Karpas-422 (cell line): ENCODE measurements around the gene NCKAP5. TPM values are rescaled to one million over a fixed set of nuclear protein-coding genes. Genes with fewer than 3 reads are reported as not detected.
"Not testable (repeated sequence)": the region's sequence is repeated elsewhere in the genome, so short reads cannot be mapped to it uniquely, and the experiment has no call there.

Source experiments
- DNase-seq: peaks from one replicate; pipeline ENCODE4 v3.0.0-alpha.2; 2015
- H2AFZ ChIP-seq: fragments of 200-600 bp; sonication (generic); 2 replicates; pipeline ENCODE4 v1.6.1; 2014; ENCODE audit warnings: antibody characterized with exemption, low read length, mixed read lengths
- H3K27ac ChIP-seq: fragments of 200-600 bp; sonication (generic); 2 replicates; pipeline ENCODE4 v1.5.1; 2014; ENCODE audit warnings: mild to moderate bottlenecking, low read length, moderate library complexity
- H3K27me3 ChIP-seq: fragments of 200-600 bp; sonication (generic); 2 replicates; pipeline ENCODE4 v1.6.1; 2014; ENCODE audit warnings: low read length, mixed read lengths
- H3K36me3 ChIP-seq: fragments of 200-600 bp; sonication (generic); 2 replicates; pipeline ENCODE4 v1.6.1; 2014; ENCODE audit warnings: low read length, mixed read lengths; ENCODE audit not compliant: insufficient read depth
- H3K4me1 ChIP-seq: fragments of 200-600 bp; sonication (generic); 2 replicates; pipeline ENCODE4 v1.6.1; 2014; ENCODE audit warnings: mild to moderate bottlenecking, low read length, mixed read lengths
- H3K4me2 ChIP-seq: fragments of 200-600 bp; sonication (generic); 2 replicates; pipeline ENCODE4 v1.6.1; 2014; ENCODE audit warnings: low read length, low read depth, mild to moderate bottlenecking; ENCODE audit not compliant: poor library complexity, severe bottlenecking
- H3K4me3 ChIP-seq: fragments of 200-600 bp; sonication (generic); 2 replicates; pipeline ENCODE4 v1.5.1; 2014; ENCODE audit warnings: mild to moderate bottlenecking, antibody characterized with exemption, low read length, mixed read lengths
- H3K79me2 ChIP-seq: fragments of 200-600 bp; sonication (generic); 2 replicates; pipeline ENCODE4 v1.6.1; 2014; ENCODE audit warnings: mild to moderate bottlenecking, low read length, mixed read lengths
- H3K9ac ChIP-seq: fragments of 200-600 bp; sonication (generic); 2 replicates; pipeline ENCODE4 v1.6.0; 2014; ENCODE audit warnings: low read length
- H3K9me2 ChIP-seq: fragments of 200-600 bp; sonication (generic), shearing (Covaris generic); replicated peaks from 2 replicates; pipeline ENCODE4 v1.6.0; 2014; ENCODE audit warnings: mild to moderate bottlenecking, low read length, moderate library complexity; ENCODE audit not compliant: insufficient read depth
- H3K9me3 ChIP-seq: fragments of 300-700, 200-600 bp; sonication (generic); 2 replicates; pipeline ENCODE4 v1.6.1; 2014; ENCODE audit warnings: low read length, mixed read lengths
- H4K20me1 ChIP-seq: fragments of 200-600 bp; sonication (generic); 2 replicates; pipeline ENCODE4 v1.6.1; 2014; ENCODE audit warnings: mild to moderate bottlenecking, antibody characterized with exemption, low read length, low read depth; ENCODE audit not compliant: insufficient read depth
- total RNA-seq: library from RNA; depleted of rRNA; stranded (reverse); fragments of >200 nt; shearing (Covaris generic); gene quantifications from 2 replicates; pipeline ENCODE4 v1.2.3, GENCODE V29; 2014; ENCODE audit warnings: low replicate concordance

Gene NCKAP5
- total RNA-seq, 1 experiment from 2014 or later, result not detected

- no peak for DNase-seq
- no peaks in the 10 kb centered on the region for H3K36me3 ChIP-seq
- no peak overlapping the region for H3K4me2 ChIP-seq
- no peak overlapping the region for H3K9ac ChIP-seq
- H3K27me3 ChIP-seq, result no peaks in the 10 kb centered on the region
- H3K27ac ChIP-seq, result no peak overlapping the region
- no peak overlapping the region for H2AFZ ChIP-seq
- no peaks in the 10 kb centered on the region for H3K9me3 ChIP-seq
- no peaks in the 10 kb centered on the region for H4K20me1 ChIP-seq
- H3K79me2 ChIP-seq, result no peaks in the 10 kb centered on the region
- H3K4me3 ChIP-seq, result no peak overlapping the region
- H3K9me2 ChIP-seq, result no peaks in the 10 kb centered on the region
- H3K4me1 ChIP-seq, result no peaks in the 10 kb centered on the region
Measured at GRCh38 chr2:133476286-133476685, 92.0 kb downstream of the NCKAP5 start.

GRCh38 chr2:133475610-133476009 is 92.7 kb downstream of the NCKAP5 start:
- Histone ChIP-seq H3K4me3 (no peak overlapping the region), H3K27me3 (no peaks in the 10 kb centered on the region), H3K9me3 (no peaks in the 10 kb centered on the region), H3K36me3 (no peaks in the 10 kb centered on the region), H4K20me1 (no peaks in the 10 kb centered on the region), H3K9me2 (no peaks in the 10 kb centered on the region), H3K4me2 (no peak overlapping the region), H3K79me2 (no peaks in the 10 kb centered on the region), H3K27ac (no peak overlapping the region), H2AFZ (no peak overlapping the region), H3K4me1 (no peaks in the 10 kb centered on the region), H3K9ac (no peak overlapping the region)
- no peak for DNase-seq

GRCh38 chr2:133470446-133470845 is 97.8 kb downstream of the NCKAP5 start:
- not testable (repeated sequence) for H3K36me3 ChIP-seq, H3K4me1 ChIP-seq, H3K4me3 ChIP-seq, H3K79me2 ChIP-seq, H3K9ac ChIP-seq, H3K9me2 ChIP-seq, DNase-seq, H3K27ac ChIP-seq, H3K27me3 ChIP-seq, H3K4me2 ChIP-seq, H2AFZ ChIP-seq, H3K9me3 ChIP-seq, H4K20me1 ChIP-seq

- Histone ChIP-seq H3K79me2 (no peaks in the 10 kb centered on the region), H2AFZ (no peak overlapping the region), H3K9me2 (no peaks in the 10 kb centered on the region; the same call in 1 of the 2 replicates), H3K4me2 (no peak overlapping the region), H4K20me1 (no peaks in the 10 kb centered on the region), H3K9ac (no peak overlapping the region), H3K27ac (no peak overlapping the region), H3K4me3 (no peak overlapping the region), H3K9me3 (no peaks in the 10 kb centered on the region), H3K27me3 (no peaks in the 10 kb centered on the region), H3K4me1 (no peaks in the 10 kb centered on the region), H3K36me3 (no peaks in the 10 kb centered on the region)
- no peak for DNase-seq
Measured at GRCh38 chr2:133462811-133463210, 105.5 kb downstream of the NCKAP5 start.

- Histone ChIP-seq H3K79me2 (no peaks in the 10 kb centered on the region), H3K36me3 (no peaks in the 10 kb centered on the region), H2AFZ (no peak overlapping the region), H3K27me3 (no peaks in the 10 kb centered on the region), H3K9ac (no peak overlapping the region), H3K4me2 (no peak overlapping the region), H3K9me3 (no peaks in the 10 kb centered on the region), H3K9me2 (no peaks in the 10 kb centered on the region; the same call in 1 of the 2 replicates), H3K4me3 (no peak overlapping the region), H4K20me1 (no peaks in the 10 kb centered on the region), H3K27ac (no peak overlapping the region), H3K4me1 (no peaks in the 10 kb centered on the region)
- no peak for DNase-seq
Measured at GRCh38 chr2:133461484-133461883, 106.8 kb downstream of the NCKAP5 start.

- Histone ChIP-seq H3K4me2 (no peak overlapping the region), H3K4me3 (no peak overlapping the region), H3K9ac (no peak overlapping the region), H3K36me3 (no peaks in the 10 kb centered on the region), H3K27ac (no peak overlapping the region), H3K9me2 (no peaks in the 10 kb centered on the region; the same call in 1 of the 2 replicates), H3K9me3 (no peaks in the 10 kb centered on the region), H3K79me2 (no peaks in the 10 kb centered on the region), H2AFZ (no peak overlapping the region), H3K27me3 (no peaks in the 10 kb centered on the region), H3K4me1 (no peaks in the 10 kb centered on the region), H4K20me1 (no peaks in the 10 kb centered on the region)
- no peak for DNase-seq
Measured at GRCh38 chr2:133459590-133459989, 108.7 kb downstream of the NCKAP5 start.

- H3K9me3 ChIP-seq, result no peaks in the 10 kb centered on the region
- no peaks in the 10 kb centered on the region; the same call in 1 of the 2 replicates for H3K9me2 ChIP-seq
- no peak overlapping the region for H3K9ac ChIP-seq
- no peaks in the 10 kb centered on the region for H4K20me1 ChIP-seq
- H3K4me2 ChIP-seq, result no peak overlapping the region
- H3K27ac ChIP-seq, result no peak overlapping the region
- no peaks in the 10 kb centered on the region for H3K27me3 ChIP-seq
- no peak overlapping the region for H2AFZ ChIP-seq
- H3K4me1 ChIP-seq, result no peaks in the 10 kb centered on the region
- H3K79me2 ChIP-seq, result no peaks in the 10 kb centered on the region
- DNase-seq, result no peak
- no peaks in the 10 kb centered on the region for H3K36me3 ChIP-seq
- no peak overlapping the region for H3K4me3 ChIP-seq
Measured at GRCh38 chr2:133458280-133458679, 110.0 kb downstream of the NCKAP5 start.

- Histone ChIP-seq H3K9me3 (no peaks in the 10 kb centered on the region), H3K4me2 (no peak overlapping the region), H3K79me2 (no peaks in the 10 kb centered on the region), H3K36me3 (no peaks in the 10 kb centered on the region), H2AFZ (no peak overlapping the region), H3K4me1 (no peaks in the 10 kb centered on the region), H3K27me3 (no peaks in the 10 kb centered on the region), H3K27ac (no peak overlapping the region), H3K4me3 (no peak overlapping the region), H3K9ac (no peak overlapping the region), H4K20me1 (no peaks in the 10 kb centered on the region), H3K9me2 (no peaks in the 10 kb centered on the region; the same call in 1 of the 2 replicates)
- no peak for DNase-seq
Measured at GRCh38 chr2:133457861-133458260, 110.4 kb downstream of the NCKAP5 start.

GRCh38 chr2:133456971-133457370 is 111.3 kb downstream of the NCKAP5 start:
- H3K4me3 ChIP-seq, result no peak overlapping the region
- H2AFZ ChIP-seq, result no peak overlapping the region
- DNase-seq, result no peak
- no peaks in the 10 kb centered on the region for H3K36me3 ChIP-seq
- no peaks in the 10 kb centered on the region for H3K4me1 ChIP-seq
- no peaks in the 10 kb centered on the region for H3K27me3 ChIP-seq
- no peaks in the 10 kb centered on the region for H3K79me2 ChIP-seq
- H3K4me2 ChIP-seq, result no peak overlapping the region
- no peaks in the 10 kb centered on the region for H4K20me1 ChIP-seq
- no peaks in the 10 kb centered on the region for H3K9me3 ChIP-seq
- no peaks in the 10 kb centered on the region; the same call in 1 of the 2 replicates for H3K9me2 ChIP-seq
- no peak overlapping the region for H3K9ac ChIP-seq
- no peak overlapping the region for H3K27ac ChIP-seq
